Adrenal gland (tissue), 5 donors: ENCODE data around the gene ARHGEF16.

ENCODE experiments used
- POLR2A ChIP-seq, 2 donors: fragments of 450-650 bp; IDR thresholded peaks; one replicate each; pipeline ENCODE4 v1.6.1; 2017; ENCODE audit warnings: antibody characterized with exemption in 2 of 2, mild to moderate bottlenecking in 2 of 2, moderate library complexity in 1 of 2
- TF ChIP-seq, protein P1 (sequence below), 6 experiments: fragments of 450-650 bp in 4 of 6; fragments of 200-600 bp in 2 of 6; sonication (generic) in 1 of 6; IDR thresholded peaks; 1 replicate in 5 of 6; 2 replicates in 1 of 6; pipeline versions ENCODE4 v1.5.1 to v1.8.0; 2016 to 2021; ENCODE audit warnings: antibody characterized with exemption in 6 of 6, mild to moderate bottlenecking in 2 of 6, moderate library complexity in 1 of 6
- donor health status: DM: no; HTN: no; CAD: no.

DNA sequence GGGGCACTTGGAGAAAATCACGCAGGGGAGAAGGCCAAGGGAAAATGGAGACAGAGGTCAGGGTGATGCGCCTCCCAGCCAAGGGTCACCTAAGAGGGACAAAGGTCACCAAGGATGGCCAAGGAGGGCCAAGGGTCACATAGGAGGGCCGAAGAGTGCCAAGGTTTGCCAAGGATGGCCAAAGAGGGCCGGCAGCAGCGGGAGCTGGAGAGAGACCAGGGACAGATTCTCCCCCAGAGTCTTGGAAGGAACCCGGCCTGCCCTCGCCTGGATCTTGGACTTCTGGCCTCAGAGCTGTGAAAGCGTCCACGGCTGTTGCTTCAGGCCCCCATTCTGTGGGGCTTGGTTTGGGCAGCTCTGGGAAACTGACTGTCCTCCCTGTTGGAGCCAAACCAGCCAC is 25.6 kb upstream of the ARHGEF16 start:
- TF ChIP-seq, protein P1, sequence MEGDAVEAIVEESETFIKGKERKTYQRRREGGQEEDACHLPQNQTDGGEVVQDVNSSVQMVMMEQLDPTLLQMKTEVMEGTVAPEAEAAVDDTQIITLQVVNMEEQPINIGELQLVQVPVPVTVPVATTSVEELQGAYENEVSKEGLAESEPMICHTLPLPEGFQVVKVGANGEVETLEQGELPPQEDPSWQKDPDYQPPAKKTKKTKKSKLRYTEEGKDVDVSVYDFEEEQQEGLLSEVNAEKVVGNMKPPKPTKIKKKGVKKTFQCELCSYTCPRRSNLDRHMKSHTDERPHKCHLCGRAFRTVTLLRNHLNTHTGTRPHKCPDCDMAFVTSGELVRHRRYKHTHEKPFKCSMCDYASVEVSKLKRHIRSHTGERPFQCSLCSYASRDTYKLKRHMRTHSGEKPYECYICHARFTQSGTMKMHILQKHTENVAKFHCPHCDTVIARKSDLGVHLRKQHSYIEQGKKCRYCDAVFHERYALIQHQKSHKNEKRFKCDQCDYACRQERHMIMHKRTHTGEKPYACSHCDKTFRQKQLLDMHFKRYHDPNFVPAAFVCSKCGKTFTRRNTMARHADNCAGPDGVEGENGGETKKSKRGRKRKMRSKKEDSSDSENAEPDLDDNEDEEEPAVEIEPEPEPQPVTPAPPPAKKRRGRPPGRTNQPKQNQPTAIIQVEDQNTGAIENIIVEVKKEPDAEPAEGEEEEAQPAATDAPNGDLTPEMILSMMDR (IDR thresholded peaks at IDR 0.05): no peak
- TF ChIP-seq POLR2A (IDR thresholded peaks at IDR 0.05): no peak
